Daoy (cell line): Measurements from ENCODE around the gene TLN1. TPM values are rescaled to one million over a fixed set of nuclear protein-coding genes. Genes with fewer than 3 reads are reported as not detected.
A peak's percentile ranks its signal among the peaks of the same experiment; 100 is the strongest.

ENCODE experiments used
- DNase-seq: peaks from one replicate; pipeline ENCODE4 v3.0.0-alpha.2; 2015; ENCODE audit warnings: low read depth
- total RNA-seq: library from RNA; depleted of rRNA; stranded (reverse); fragments of >200 nt; shearing (Covaris generic); gene quantifications from 2 replicates; pipeline ENCODE4 v1.2.3, GENCODE V29; 2014

The TLN1 gene
- total RNA-seq, 1 experiment from 2014 or later: 190 TPM

DNA sequence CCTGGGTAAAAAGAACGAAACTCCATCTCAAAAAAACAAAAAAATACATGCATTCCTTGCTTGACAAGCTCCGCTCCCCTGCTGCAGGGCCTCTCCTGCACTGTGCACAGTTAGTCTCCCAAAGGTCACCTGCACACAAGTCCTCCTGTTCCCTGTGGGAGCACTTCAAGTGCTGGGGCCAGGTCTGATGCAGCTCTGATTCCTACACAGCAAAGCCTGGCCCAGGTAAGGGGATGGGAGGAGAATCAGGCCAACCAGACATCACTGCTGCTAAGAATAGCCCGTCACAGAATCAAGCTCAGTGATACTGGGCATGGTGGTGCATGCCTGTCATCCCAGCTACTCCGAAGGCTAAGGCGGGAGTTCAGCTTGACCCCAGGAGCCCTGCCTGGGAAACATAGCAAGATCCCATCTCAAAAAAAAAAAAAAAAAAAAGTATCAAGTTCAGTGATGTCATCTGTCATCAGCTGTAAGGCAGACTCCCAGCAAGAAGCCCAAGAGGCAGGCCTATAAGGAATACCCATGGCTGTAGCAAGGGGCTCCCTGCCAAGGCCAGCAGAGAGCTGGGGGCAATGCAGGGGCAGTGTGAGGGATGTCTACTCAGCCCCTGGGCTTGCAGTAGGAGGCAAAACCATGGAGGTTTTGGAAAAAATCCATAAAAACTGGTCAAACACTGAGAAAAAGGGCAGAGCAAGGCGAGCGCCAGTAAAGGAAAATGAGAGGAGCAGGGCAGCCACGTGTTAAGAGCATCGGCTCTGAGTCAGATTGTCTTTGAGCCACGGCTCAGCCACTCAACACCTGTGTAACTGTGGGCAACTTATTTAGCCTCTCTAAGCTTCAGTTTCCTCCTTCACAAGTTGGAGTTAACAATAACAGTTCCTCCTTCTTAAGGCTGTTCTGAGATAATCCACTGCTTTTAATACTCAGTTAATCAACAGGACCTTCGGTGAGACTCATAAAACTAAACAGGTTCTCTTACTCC is 45.5 kb downstream of the TLN1 start:
- no peak for DNase-seq

DNA sequence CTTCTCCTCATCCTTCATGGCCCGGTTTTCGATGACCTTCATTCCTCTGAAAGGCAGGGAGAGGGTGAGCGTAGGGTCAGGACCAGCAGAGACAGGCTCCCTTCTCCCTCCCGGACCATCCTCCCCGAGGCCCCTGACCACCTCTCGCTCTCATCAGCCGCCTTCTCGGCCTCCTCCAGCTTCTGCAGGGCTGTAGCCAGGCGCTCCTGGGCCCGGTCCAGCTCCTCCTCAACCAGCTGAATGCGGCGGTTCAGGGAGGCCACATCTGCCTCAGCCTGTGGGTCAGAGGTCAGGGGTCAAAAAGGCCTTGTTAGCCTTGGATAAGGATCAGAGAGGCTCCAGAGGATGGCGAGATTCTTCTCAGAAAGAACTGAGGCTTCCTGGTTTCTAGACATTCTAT is 46.5 kb downstream of the TLN1 start:
- no peak for DNase-seq

DNA sequence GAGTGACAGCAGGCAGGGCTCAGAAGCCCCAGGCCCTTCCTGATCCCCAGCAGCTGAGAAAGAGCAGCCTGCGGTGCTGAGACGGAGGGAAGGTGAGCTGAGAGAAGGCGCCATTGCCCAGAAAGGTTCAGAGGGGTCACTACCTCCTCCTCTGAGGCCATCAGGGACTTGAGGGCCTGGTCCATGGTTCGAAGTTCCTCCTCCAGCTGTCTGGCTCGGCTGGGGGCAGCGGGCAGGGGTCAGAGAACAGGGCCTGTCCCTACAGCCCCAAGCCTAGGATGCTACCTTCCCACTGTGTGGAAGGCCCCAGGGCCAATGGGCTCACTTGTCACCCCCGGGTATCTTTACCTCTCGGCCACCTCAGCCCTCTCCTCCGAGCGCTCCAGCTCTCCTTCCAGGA is 47.1 kb downstream of the TLN1 start:
- no peak for DNase-seq

DNA sequence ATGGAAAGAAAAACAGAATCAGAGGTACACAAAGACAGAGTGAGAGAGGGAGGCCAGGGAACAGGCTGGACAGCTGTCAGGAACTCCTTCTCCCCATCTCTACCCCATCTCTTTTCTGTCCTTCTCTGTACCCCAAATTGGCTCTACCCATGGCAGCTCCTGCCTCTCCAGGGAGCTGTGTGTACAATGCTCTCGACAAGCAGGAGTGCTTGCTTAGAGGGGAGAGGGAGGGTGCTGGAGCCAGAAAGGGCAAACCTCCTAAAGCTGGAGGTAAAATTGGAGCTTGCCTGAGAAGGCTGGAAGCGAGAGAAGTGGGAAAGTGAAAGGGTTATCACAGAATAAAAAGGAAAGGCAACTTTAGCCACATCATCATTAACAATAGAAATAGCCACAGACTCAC is 48.7 kb downstream of the TLN1 start:
- no peak for DNase-seq

DNA sequence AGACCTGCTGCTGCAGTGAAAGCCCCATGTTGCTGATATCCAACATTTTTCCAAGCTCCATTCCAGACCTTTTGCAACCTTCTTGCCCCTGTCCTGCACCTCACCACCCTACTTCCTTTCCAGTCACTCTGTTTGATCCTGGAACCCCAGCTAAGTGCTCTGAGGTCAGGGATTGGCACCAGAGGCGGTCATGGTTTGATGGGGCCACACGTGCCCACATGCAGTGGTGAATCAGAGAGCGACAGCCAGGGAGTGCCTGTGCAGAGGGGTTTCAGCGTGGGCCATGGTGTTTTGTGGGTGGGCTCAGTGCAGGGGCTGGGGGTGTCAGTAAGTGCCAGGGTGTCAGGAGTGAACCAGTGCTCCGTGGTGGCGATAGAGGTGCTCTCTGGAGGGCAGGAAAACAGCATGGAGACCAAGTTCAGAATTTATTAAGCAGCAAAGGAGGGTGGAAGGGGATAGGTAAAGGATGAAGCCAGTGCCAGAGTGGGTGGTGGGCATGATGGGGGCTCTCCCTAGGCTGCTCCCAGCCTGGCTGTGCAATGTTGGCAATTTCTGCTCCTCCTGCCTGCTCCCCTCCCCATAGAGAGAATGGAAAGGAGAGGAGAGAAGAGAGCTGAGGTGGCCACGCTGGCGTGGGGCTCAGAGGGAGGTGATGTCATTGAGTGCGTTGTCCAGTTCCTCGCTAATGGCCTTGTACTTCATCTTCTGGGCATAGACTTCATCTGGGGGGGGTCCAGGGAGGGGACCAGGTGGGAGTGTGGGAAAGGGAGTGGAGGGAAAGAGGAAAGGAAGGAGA is 49.3 kb downstream of the TLN1 start:
- no peak for DNase-seq

DNA sequence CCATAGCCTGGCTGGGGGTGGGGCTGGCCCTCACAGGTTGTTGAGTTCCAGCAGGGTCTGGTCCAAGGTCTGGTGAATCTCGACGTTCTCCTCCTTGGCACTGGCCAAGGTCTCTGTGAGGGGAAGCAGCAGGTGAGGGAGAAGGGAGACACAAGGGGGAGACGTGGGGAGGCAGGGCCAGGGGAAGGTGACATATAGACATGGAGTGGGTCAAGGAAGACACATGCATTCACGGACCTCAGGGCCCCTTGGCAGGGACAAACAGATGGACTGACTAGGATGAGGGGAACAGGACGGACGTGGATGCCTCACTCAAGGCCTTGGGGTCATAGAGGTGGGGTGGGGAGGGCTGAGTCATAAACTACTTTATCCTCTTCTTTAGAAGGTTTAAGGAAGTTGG is 49.9 kb downstream of the TLN1 start:
- no peak for DNase-seq

DNA sequence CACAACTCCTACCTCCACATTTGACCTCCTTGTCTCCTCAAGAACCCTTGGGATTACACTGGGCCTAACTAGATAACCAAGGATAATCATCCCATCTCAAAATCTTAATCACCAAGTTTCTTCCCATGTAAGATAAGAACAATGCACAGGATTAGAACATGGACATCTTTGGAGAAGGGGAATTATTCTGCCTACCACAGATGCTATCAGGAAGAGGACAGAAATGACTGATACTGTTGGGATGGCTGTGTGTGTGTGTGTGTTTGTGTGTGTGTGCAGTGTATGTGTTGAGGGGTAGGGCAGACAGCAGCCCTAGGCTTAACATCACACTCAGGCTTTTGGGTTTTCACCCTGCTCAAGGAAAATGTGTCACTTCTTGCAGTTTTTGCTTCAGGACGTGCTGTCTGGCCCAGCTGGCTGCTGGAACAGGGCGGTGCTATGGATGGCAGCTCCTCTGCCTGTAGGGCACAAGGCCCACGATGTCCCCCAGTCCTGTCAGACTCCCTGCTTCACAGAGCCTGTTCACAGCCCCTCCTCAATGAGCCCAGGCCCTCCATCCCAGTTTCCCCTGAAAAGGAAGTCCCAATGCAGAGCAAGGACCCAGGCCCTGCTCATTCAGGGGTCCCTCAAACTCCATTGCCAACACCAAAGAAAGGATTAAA is 50.5 kb downstream of the TLN1 start:
- DNase-seq: no peak

DNA sequence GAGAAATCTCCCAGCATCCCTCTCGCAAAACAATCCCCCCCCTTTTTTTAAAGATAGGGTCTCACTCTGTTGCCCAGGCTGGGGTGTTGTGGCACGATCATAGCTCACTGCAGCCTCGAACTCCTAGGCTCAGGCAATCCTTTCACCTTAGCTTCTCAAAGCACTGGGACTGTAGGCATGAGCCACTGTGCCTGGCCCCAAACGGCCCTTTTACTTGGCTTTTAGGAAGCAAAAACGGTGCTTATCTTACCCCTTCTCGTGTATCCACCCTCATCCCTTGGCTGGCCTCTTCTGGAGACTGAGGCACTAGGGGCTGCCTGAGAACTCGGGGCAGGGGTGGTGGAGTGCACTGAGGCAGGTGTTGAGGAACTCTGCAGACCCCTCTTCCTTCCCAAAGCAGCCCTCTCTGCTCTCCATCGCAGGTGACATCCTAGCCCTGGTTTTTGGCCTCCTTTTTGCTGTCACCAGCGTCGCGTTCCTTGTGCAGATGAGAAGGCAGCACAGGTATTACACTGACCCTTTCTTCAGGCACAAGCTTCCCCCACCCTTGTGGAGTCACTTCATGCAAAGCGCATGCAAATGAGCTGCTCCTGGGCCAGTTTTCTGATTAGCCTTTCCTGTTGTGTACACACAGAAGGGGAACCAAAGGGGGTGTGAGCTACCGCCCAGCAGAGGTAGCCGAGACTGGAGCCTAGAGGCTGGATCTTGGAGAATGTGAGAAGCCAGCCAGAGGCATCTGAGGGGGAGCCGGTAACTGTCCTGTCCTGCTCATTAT is 51.5 kb downstream of the TLN1 start:
- peak; percentile 34 for DNase-seq

DNA sequence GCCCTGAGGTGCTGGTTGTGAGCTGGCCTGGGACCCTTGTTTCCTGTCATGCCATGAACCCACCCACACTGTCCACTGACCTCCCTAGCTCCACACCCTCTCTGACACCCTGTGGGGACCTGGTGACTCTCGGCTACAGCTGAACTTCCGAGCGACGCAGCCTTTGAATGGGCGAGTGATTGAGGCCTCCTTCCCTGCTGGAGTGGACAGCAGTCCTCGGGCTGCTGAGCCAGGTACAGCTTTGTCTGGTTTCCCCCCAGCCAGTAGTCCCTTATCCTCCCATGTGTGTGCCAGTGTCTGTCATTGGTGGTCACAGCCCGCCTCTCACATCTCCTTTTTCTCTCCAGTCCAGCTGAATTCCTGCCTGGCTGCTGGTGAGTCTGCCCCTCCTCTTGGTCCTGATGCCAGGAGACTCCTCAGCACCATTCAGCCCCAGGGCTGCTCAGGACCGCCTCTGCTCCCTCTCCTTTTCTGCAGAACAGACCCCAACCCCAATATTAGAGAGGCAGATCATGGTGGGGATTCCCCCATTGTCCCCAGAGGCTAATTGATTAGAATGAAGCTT is 52.1 kb downstream of the TLN1 start:
- no peak for DNase-seq

DNA sequence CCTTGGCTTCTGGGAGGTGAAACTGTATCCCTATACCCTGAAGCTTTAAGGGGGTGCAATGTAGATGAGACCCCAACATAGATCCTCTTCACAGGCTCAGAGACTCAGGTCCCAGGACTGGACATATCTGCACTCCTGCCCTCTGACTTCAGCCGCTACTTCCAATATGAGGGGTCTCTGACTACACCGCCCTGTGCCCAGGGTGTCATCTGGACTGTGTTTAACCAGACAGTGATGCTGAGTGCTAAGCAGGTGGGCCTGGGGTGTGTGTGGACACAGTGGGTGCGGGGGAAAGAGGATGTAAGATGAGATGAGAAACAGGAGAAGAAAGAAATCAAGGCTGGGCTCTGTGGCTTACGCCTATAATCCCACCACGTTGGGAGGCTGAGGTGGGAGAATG is 52.9 kb downstream of the TLN1 start:
- no peak for DNase-seq

DNA sequence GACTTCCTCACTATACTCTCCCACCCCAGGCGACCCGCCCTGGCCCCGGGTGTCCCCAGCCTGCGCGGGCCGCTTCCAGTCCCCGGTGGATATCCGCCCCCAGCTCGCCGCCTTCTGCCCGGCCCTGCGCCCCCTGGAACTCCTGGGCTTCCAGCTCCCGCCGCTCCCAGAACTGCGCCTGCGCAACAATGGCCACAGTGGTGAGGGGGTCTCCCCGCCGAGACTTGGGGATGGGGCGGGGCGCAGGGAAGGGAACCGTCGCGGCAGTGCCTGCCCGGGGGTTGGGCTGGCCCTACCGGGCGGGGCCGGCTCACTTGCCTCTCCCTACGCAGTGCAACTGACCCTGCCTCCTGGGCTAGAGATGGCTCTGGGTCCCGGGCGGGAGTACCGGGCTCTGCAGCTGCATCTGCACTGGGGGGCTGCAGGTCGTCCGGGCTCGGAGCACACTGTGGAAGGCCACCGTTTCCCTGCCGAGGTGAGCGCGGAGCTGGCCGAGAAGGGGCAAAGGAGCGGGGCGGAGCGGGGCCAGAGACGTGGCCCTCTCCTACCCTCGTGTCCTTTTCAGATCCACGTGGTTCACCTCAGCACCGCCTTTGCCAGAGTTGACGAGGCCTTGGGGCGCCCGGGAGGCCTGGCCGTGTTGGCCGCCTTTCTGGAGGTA is 56.1 kb downstream of the TLN1 start:
- DNase-seq: no peak

DNA sequence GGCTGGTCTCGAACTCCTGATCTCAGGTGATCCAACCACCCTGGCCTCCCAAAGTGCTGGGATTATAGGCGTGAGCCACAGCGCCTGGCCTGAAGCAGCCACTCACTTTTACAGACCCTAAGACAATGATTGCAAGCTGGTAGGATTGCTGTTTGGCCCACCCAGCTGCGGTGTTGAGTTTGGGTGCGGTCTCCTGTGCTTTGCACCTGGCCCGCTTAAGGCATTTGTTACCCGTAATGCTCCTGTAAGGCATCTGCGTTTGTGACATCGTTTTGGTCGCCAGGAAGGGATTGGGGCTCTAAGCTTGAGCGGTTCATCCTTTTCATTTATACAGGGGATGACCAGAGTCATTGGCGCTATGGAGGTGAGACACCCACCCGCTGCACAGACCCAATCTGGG is 56.8 kb downstream of the TLN1 start:
- no peak for DNase-seq

DNA sequence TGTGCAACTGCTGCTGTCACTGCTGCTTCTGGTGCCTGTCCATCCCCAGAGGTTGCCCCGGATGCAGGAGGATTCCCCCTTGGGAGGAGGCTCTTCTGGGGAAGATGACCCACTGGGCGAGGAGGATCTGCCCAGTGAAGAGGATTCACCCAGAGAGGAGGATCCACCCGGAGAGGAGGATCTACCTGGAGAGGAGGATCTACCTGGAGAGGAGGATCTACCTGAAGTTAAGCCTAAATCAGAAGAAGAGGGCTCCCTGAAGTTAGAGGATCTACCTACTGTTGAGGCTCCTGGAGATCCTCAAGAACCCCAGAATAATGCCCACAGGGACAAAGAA is 58.0 kb downstream of the TLN1 start:
- no peak for DNase-seq

DNA sequence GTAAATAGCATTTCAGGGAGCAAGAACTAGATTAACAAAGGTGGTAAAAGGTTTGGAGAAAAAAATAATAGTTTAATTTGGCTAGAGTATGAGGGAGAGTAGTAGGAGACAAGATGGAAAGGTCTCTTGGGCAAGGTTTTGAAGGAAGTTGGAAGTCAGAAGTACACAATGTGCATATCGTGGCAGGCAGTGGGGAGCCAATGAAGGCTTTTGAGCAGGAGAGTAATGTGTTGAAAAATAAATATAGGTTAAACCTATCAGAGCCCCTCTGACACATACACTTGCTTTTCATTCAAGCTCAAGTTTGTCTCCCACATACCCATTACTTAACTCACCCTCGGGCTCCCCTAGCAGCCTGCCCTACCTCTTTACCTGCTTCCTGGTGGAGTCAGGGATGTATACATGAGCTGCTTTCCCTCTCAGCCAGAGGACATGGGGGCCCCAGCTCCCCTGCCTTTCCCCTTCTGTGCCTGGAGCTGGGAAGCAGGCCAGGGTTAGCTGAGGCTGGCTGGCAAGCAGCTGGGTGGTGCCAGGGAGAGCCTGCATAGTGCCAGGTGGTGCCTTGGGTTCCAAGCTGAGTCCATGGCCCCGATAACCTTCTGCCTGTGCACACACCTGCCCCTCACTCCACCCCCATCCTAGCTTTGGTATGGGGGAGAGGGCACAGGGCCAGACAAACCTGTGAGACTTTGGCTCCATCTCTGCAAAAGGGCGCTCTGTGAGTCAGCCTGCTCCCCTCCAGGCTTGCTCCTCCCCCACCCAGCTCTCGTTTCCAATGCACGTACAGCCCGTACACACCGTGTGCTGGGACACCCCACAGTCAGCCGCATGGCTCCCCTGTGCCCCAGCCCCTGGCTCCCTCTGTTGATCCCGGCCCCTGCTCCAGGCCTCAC is 58.6 kb downstream of the TLN1 start, which contains the start of gene CA9:
Gene CA9, plus strand, starts transcription at position 797 of the 893 bp plus-strand sequence. Its CDS starts 32 bp downstream, at position 829.
- DNase-seq: no peak

DNA sequence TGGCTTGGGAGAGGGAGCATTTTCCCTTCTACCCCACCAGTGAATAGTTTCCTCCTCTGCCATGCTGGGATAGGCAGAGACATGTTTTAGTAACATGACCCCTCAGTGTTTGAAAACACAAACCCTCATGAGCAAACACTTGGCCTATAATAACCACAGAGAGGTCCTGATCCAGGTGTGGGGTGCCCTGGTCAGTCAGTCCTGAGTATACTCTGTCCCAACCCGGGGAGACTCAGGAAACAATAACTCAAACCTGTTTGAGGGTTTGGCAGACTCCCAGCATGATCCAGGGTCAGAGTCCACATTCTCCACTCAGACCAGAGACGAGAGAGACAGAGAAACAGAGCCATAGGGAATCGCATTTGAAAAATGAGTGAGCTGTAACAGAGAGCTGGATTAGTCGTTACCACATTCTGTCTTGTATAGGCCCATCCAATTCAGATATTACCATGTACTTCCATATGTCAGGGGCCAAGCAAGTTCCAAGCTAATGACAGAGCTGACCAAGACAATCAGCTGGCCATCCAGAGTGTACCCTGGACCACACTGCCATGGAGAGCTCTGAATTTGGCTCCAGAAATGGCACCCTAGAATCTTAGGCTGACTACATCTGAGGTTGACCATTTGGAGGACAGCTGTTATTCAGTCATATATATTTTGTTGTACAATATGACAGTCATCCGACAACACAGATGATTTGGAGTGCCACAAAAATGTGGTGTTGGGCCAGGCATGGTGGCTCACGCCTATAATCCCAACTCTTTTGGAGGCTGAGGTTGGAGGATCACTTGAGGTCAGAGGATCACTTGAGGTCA is 62.5 kb downstream of the TLN1 start:
- no peak for DNase-seq

DNA sequence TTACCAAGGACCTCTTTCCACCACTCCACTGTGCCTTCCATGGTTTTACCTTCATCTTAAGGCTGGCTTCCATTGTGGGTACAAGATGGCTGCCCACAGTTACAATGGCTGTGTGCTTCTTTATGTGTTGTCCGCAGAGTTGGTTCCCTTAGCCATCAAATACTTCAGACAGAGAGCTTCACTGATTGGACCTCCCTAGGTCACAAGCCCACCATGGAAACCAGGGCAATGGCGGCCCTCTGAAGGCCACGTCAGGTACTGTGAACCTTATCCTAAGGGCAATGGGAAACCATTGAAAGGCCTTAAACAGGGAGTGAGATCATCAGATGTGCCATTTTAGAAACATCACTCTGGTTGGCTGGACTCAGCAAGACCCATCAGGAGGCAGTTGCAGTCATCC is 64.1 kb downstream of the TLN1 start:
- DNase-seq: no peak

DNA sequence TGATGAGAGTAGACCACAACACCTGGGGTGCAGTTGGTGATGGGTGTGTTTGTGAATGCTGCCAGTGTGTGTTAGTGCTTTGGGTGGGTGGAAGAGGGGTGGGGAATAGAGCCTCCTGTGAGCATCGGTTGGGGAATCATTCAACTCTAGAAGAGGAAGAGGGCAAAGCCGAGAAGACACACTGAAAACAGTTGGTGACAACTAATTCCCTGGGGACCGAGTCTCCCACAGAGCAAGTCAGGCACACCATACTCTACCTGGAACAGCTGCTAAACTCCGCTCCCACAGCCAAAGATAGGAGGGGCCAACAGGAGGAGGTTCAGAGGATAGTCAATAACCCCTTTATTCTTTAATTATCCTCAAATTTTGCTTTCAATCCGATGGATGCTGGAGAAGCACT is 65.4 kb downstream of the TLN1 start:
- no peak for DNase-seq

DNA sequence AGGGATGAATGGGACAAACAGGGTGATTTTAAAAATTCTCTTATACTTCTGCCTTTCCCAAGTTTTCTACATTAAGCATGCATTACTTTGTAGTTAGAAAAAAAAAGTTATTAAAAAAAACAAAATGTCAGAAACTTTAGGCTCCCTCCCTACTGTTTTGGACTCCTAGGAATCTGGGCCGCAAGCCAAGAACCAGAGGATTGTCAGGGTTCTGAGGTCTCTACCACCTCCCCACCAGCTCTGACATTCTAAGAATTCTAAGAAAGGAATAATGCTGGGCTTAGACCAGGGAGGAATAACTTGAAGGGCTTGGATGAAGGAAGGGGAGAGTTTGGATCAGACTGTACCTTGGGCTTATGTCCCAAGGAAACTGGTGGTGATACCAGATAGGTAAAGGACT is 66.0 kb downstream of the TLN1 start:
- DNase-seq: no peak

DNA sequence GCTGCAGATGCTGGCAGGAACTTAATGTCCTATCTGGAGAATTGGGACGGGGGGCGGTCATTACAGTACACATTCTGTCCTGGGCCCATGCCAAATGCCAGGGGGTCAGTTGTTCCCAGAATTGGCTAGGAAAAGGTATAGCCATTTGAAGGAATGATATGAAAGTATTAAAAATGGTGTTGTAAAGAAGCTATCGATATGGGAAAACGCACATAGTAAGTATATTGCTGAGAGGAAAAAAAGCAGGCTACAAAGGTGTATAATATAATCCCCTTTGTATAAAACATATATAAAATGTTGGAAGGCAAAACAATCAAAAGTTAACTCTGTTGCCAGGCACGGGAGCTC is 66.5 kb downstream of the TLN1 start:
- no peak for DNase-seq
